ENCODE results near the gene TP63.
A peak's percentile ranks its signal among the peaks of the same experiment; 100 is the strongest.

Gene TP63

GRCh38 chr3:189635339-189635738 lies 4.2 kb downstream of the TP63 start:
- DNase-seq (ENCODE audit: low read depth): no peak
- H3K4me3 ChIP-seq (ENCODE audit: low read length): no peak overlapping the region
- TF ChIP-seq CTCF (conservative IDR thresholded peaks at IDR 0.05; ENCODE audit: low read depth, low read length): no peak

DNA sequence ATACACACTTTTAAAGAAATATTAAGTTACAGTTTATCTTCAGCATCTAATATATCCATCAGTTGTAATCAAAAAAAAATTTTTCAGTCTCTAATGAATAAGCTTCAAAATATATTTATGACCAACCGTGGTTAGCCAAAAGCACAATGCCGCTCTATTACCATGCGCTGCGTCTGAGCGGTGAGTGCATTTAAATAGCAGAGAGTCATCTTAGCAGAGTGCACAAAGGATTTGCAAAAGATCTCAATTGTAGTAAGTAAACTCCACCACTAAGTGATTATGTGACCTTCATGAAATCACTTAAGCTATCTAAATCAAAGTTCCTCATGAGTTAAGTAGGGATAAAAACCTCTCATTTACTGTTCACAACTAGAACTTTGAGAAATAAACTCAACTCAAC lies 4.9 kb downstream of the TP63 start:
- no peak overlapping the region for H3K4me3 ChIP-seq (ENCODE audit: low read length)
- no peak for TF ChIP-seq CTCF (conservative IDR thresholded peaks at IDR 0.05; ENCODE audit: low read depth, low read length)
- DNase-seq (ENCODE audit: low read depth): no peak

GRCh38 chr3:189637750-189638149 lies 6.6 kb downstream of the TP63 start:
- H3K4me3 ChIP-seq (ENCODE audit: low read length): no peak overlapping the region
- TF ChIP-seq CTCF (conservative IDR thresholded peaks at IDR 0.05; ENCODE audit: low read depth, low read length): no peak
- no peak for DNase-seq (ENCODE audit: low read depth)

GRCh38 chr3:189638276-189639031 lies 7.3 kb downstream of the TP63 start:
- no peak for TF ChIP-seq CTCF (conservative IDR thresholded peaks at IDR 0.05; ENCODE audit: low read depth, low read length)
- no peak for DNase-seq (ENCODE audit: low read depth)

DNA sequence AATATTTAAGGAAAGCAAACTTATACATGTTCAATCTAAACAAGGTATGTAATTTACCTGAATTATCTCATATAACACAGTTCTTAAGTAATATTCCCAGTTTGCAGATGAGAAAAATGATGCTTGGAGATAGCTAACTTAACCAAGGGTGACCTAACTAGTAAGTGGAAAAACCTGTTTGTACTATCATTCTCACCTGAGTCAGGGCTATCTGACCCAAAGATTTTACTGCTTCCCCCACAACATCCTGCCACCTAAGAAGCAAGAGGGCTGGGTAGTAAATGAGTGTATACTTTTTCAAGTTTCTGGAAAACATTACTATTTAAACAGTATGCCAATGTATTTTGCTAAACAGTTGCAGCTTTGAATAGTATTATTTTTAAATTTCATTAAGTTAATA lies 10.6 kb downstream of the TP63 start:
- H3K4me3 ChIP-seq (ENCODE audit: low read length): no peak overlapping the region
- no peak for DNase-seq (ENCODE audit: low read depth)
- no peak for TF ChIP-seq CTCF (conservative IDR thresholded peaks at IDR 0.05; ENCODE audit: low read depth, low read length)

More at GRCh38 chr3:189638276-189639031, 7.3 kb downstream of the TP63 start:
- H3K4me3 ChIP-seq (ENCODE audit: low read length): no peak overlapping the region

GRCh38 chr3:189646853-189647542 lies 15.8 kb downstream of the TP63 start:
- no peak for DNase-seq (ENCODE audit: low read depth)
- TF ChIP-seq CTCF (conservative IDR thresholded peaks at IDR 0.05; ENCODE audit: low read depth, low read length): no peak
- no peak overlapping the region for H3K4me3 ChIP-seq (ENCODE audit: low read length)

GRCh38 chr3:189652042-189652441 lies 20.9 kb downstream of the TP63 start:
- H3K4me3 ChIP-seq (ENCODE audit: low read length): no peak overlapping the region
- DNase-seq (ENCODE audit: low read depth): no peak
- peak; percentile 50 for TF ChIP-seq CTCF (conservative IDR thresholded peaks at IDR 0.05; ENCODE audit: low read depth, low read length)

All from retinal pigment epithelial cell (primary cell).